WI38 (cell line): ENCODE data around the gene ITSN1.
A peak's percentile ranks its signal among the peaks of the same experiment; 100 is the strongest.

ENCODE experiments used
- H3K4me3 ChIP-seq: 2 replicates; pipeline ENCODE4 v1.5.1; 2011; ENCODE audit warnings: low read depth, mild to moderate bottlenecking, control low read depth, low read length
- CTCF ChIP-seq: IDR thresholded peaks from 2 replicates; pipeline ENCODE4 v1.5.1; 2012; ENCODE audit warnings: low read depth, mild to moderate bottlenecking, control low read depth, low read length

The ITSN1 gene

DNA sequence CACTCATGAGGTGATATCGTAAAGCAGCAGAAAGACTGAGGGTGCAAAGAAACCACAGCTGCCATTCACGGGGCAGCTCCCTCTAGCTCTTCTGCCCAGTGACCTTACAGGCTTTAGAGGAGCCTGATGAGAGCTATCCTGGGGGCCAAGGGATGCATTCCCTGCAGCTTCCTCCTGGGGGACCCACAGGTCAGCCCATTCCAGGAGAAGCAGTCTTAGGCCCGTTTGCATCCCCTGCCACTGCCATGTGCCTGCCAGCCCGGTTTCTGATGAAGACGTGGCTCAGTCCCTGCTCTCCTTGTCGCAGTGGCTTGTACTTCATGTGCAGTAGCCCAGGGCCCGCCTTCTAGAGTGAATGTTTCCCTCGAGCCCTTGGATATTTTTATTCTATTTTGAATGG lies 250.6 kb downstream of the ITSN1 start:
- no peak overlapping the region for H3K4me3 ChIP-seq
- TF ChIP-seq CTCF: no peak

DNA sequence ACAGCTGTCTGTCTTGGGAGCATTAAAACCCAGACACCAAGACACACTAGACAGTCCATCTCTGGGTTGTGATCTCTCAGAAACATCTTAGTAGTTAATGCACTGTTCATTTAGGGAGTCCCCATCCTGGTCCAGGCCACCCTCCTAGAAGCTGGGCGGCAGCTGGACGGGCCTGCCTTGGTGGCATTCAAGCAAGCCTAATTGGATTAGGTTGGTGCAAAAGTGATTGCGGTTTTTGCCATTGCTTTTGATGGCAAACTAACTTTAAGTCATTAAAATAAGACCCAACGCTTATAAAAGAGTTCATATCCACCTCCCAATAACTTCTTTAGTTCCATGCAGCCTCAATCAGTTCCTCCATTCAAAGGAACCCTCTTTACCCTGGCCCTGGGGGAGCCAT lies 251.6 kb downstream of the ITSN1 start:
- no peak for TF ChIP-seq CTCF

GRCh38 chr21:33894736-33895288 lies 252.5 kb downstream of the ITSN1 start:
- peak overlapping the region; percentile 20; the same call in 1 of the 2 replicates for H3K4me3 ChIP-seq
- peak; percentile 76 for TF ChIP-seq CTCF

More for the DNA sequence above, 251.6 kb downstream of the ITSN1 start:
- H3K4me3 ChIP-seq: no peak overlapping the region

- no peak for TF ChIP-seq CTCF
- H3K4me3 ChIP-seq: no peak overlapping the region
These were observed 253.1 kb downstream of the ITSN1 start for GRCh38 chr21:33895356-33895755.

GRCh38 chr21:33896691-33897090 lies 254.4 kb downstream of the ITSN1 start:
- H3K4me3 ChIP-seq: no peak overlapping the region
- no peak for TF ChIP-seq CTCF

- TF ChIP-seq CTCF: no peak
- no peak overlapping the region for H3K4me3 ChIP-seq
These were observed 254.8 kb downstream of the ITSN1 start for GRCh38 chr21:33897098-33897497.

DNA sequence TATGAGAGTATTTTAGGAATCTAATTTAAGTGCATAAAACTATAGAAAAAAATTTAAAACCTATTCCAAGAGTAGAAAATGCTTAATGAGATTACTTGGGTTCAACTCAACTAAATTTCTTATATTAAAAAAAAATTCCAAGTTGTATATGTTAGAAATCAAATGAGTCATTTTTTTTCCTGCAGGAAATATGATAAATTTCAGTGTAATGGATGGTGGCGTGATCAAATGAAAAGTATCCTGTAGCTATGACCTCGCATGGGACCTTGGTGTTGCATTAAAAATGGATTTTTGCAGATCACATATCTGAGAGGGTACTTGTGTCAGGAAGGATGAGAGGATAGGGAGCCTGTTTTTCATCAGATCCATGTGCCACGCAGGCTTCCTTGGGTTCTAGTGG lies 255.4 kb downstream of the ITSN1 start:
- TF ChIP-seq CTCF: no peak
- H3K4me3 ChIP-seq: no peak overlapping the region
